BJ (cell line): ENCODE results near the gene CWF19L1. TPM values are rescaled to one million over a fixed set of nuclear protein-coding genes. Genes with fewer than 3 reads are reported as not detected.

ENCODE experiments used
- CTCF ChIA-PET: fragments of 350-600 bp; formaldehyde crosslinking; extraction: SDS; loops from one replicate; lab custom pipeline; 2021; ENCODE audit warnings: antibody characterized with exemption, inconsistent platforms; lab: Yijun Ruan, JAX
- POLR2A ChIA-PET: fragments of 300-600 bp; sonication (Branson Sonifier 250); formaldehyde crosslinking; extraction: SDS; loops from one replicate; lab custom pipeline; 2021; ENCODE audit warnings: antibody characterized with exemption; lab: Charles Lee
- DNase-seq: peaks from one replicate; pipeline ENCODE4 v3.0.0-alpha.2; 2011; ENCODE audit warnings: low read depth
- H3K27me3 ChIP-seq: 2 replicates; pipeline ENCODE4 v1.6.0; 2011; ENCODE audit warnings: low read length; ENCODE audit not compliant: control insufficient read depth, insufficient read depth
- H3K36me3 ChIP-seq: 2 replicates; pipeline ENCODE4 v1.5.1; 2011; ENCODE audit warnings: low read length; ENCODE audit not compliant: control insufficient read depth, insufficient read depth
- H3K4me3 ChIP-seq: 2 replicates; pipeline ENCODE4 v1.5.1; 2011; ENCODE audit warnings: low read depth, mild to moderate bottlenecking, control low read depth, low read length
- polyA minus RNA-seq: library from RNA; depleted of rRNA, polyadenylated mRNA; stranded (reverse); fragments of >200 nt; gene quantifications from 2 replicates; pipeline ENCODE4 v1.2.3, GENCODE V29; 2011; rRNA and poly(A)+ RNA removed
- polyA plus RNA-seq: library from polyadenylated mRNA; depleted of rRNA; stranded (reverse); fragments of >200 nt; gene quantifications from 2 replicates; pipeline ENCODE4 v1.2.3, GENCODE V29; 2011; rRNA removed
- TF ChIP-seq, protein P1 (sequence below): IDR thresholded peaks from 2 replicates; pipeline ENCODE4 v1.5.1; 2011; ENCODE audit warnings: low read depth, mild to moderate bottlenecking, control low read depth, inconsistent platforms, low read length, moderate library complexity; ENCODE audit not compliant: insufficient read depth

CWF19L1 gene
- polyA plus RNA-seq (14.9 and 19.9 TPM in 2 replicates), polyA minus RNA-seq (8.0 and 12.8 TPM in 2 replicates)

DNA sequence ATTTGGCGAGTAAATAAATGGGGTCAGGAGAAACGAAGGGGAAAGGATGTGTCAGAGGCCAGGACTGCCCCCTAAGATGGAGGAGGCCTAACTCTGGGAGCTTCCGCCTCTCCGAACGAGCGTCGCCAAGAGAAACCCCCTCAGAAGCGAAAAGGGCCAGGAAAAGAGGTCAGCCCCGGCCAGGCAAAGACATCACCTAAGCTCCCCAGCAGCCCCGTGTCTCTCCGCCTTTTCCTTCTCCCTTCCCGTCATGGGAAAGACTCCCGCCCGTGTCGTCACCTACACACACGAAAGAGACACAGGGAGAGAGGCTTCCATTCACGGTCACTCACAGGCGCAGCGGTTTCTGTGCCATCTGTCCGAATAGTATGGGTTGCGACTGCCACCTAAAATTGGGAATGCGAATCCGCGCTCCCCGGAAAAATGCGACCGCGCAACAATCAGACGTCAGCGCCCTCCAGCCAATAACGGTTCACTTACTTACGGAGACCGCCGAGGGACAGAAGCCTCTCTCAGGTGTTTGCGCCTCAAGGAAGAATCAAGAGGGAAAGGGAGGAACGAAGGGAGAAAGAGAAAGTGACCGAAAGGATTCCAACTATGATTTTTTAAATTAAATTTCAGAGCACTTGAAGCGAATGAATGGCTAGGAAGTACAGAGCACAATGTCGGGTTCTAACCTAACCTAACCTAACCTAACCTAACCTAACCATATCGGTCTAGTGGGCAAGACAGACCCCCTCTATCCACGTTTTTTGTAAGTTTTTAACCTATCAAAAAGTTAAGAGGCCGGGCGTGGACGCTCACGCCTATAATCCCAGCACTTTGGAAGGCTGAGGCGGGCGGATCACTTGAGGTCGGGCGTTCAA is at the start of gene CWF19L1:
CWF19L1 (minus strand) TSS at position 400 of the 866 bp plus-strand sequence; CDS start at position 355, 45 bp downstream.
- Histone ChIP-seq H3K36me3 (peaks cover 1% of the 10 kb centered on the region; the same call in 1 of the 2 replicates), H3K27me3 (no peaks in the 10 kb centered on the region), H3K4me3 (peak within 1 kb of the TSS; percentile 86)
- DNase-seq = peak; percentile 41
- ChIA-PET CTCF (no interaction called here), POLR2A (no interaction called here)
- TF ChIP-seq, protein P1, sequence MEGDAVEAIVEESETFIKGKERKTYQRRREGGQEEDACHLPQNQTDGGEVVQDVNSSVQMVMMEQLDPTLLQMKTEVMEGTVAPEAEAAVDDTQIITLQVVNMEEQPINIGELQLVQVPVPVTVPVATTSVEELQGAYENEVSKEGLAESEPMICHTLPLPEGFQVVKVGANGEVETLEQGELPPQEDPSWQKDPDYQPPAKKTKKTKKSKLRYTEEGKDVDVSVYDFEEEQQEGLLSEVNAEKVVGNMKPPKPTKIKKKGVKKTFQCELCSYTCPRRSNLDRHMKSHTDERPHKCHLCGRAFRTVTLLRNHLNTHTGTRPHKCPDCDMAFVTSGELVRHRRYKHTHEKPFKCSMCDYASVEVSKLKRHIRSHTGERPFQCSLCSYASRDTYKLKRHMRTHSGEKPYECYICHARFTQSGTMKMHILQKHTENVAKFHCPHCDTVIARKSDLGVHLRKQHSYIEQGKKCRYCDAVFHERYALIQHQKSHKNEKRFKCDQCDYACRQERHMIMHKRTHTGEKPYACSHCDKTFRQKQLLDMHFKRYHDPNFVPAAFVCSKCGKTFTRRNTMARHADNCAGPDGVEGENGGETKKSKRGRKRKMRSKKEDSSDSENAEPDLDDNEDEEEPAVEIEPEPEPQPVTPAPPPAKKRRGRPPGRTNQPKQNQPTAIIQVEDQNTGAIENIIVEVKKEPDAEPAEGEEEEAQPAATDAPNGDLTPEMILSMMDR = no peak

DNA sequence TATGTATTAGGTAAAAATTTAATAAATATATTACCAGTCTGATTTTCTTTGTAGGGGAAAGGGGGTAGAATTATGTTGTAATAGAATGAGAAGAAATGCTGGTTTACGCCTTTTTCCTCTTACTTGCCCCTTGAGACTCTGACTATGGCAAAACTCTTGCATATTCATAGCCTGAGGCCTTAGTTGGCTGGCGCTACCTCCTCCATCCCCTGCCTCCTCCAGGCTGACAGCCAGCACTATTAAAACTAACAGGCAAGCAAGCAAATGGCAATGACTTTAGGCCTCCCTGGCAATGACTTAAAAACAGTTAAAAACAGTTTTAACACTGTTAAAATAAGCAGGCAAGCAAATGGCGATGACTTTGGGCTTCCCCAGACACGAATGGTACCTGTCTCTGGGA is 48.2 kb upstream of the CWF19L1 start:
- Histone ChIP-seq H3K27me3 (peaks cover 13% of the 10 kb centered on the region), H3K36me3 (no peaks in the 10 kb centered on the region), H3K4me3 (no peak overlapping the region)
- TF ChIP-seq, protein P1 = no peak
- DNase-seq = no peak
- CTCF ChIA-PET = interaction anchor here (1.3 kb wide), 1 partner anchor 11 kb away, joined by 3 read pairs; no protein-coding TSS in a partner anchor
- POLR2A ChIA-PET = no interaction called here

DNA sequence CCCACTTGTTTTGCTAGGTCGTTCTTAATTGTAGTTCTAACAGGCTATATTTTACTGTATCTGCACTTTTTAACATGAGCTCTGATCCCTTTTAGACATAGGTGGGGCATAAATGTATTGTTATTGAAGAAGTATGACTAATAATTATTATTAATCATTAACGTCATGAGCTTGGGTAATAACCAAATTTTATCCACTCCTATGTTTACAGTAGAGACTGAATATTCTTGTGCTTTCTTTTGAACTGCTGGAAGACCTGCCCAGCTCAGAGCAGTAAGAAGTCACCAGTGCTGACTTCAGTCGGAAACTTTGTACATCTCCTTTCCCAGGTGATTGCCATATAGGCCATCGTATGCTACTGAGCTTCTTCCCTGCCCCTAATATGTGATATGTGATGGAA is 43.9 kb upstream of the CWF19L1 start:
- Histone ChIP-seq H3K27me3 (peaks cover 9% of the 10 kb centered on the region), H3K4me3 (no peak overlapping the region), H3K36me3 (no peaks in the 10 kb centered on the region)
- ChIA-PET CTCF (interaction anchor here (0.7 to 1.9 kb wide), 2 partner anchors 207 to 466 kb away, joined by 4 to 5 read pairs; no protein-coding TSS in a partner anchor), POLR2A (no interaction called here)
- TF ChIP-seq, protein P1 = no peak
- DNase-seq = no peak

DNA sequence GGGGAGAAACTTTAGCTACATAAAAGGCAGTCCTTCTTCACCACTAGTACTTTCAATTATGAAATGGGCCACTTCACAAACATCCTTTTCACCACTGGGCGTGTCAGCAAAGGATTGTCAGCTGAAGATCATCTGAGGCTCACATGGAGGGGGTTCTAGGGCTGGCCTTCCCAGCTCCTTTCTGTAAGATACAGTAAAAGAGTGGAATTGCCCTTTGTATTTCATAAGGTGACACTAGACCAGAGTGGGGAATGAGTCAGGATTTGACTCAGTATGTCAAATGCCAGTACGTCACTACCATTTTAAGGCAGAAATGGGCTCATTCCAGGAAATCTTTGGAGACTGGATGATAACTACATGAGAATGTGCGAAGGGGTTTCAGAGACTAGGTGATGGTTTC is 40.2 kb upstream of the CWF19L1 start:
- Histone ChIP-seq H3K27me3 (peaks cover 16% of the 10 kb centered on the region), H3K36me3 (no peaks in the 10 kb centered on the region), H3K4me3 (no peak overlapping the region)
- ChIA-PET CTCF (interaction anchor here (1.6 kb wide), 1 partner anchor 22 kb away, joined by 3 read pairs; the partner anchor contains the start of gene PKD2L1), POLR2A (no interaction called here)
- no peak for DNase-seq
- TF ChIP-seq, protein P1 = no peak

DNA sequence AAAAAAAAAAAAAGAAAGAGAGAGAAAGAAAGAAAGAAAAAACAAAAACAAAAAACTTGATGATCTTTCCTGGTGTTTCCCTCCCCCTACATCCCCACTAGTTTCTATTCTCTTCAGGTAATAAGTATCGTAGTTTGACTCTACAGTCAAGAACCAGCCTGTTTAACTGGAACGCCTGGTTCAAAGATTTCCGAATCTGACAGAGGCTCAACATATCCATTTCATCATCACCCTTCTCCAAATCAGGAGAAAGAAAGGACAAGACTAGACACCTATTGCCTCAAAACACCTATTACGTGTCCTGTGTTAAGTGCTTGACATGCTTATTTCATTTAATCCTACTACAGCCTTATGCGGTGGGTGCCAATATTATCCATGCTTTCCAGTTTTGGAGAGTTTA is 39.4 kb upstream of the CWF19L1 start:
- DNase-seq = no peak
- ChIA-PET POLR2A (no interaction called here), CTCF (interaction anchor here (0.6 kb wide), 1 partner anchor 131 kb away, joined by 3 read pairs; no protein-coding TSS in a partner anchor)
- Histone ChIP-seq H3K27me3 (peaks cover 14% of the 10 kb centered on the region), H3K4me3 (no peak overlapping the region), H3K36me3 (no peaks in the 10 kb centered on the region)
- TF ChIP-seq, protein P1 = no peak
